Measurements from ENCODE around the gene C1orf116.

Gene C1orf116

DNA sequence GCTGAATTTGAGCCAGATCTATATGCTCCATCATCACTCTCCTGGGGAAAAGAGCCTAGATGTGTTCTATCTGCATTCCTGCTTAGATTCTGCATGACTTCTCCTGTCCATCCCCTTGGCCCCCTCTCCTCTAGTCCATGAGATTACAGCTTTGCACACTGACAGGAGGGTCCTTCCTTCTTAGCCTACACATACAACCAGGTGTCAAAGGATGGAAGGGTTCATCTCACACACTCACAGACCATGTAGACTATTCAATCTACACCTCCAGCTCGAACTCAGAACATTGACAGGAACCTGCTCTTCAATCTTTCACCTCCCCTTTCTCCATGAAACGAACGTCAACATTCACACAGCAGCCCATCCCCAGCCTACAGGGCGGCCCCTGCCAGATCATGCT is 13.8 kb downstream of the C1orf116 start:
- no peak for DNase-seq

DNA sequence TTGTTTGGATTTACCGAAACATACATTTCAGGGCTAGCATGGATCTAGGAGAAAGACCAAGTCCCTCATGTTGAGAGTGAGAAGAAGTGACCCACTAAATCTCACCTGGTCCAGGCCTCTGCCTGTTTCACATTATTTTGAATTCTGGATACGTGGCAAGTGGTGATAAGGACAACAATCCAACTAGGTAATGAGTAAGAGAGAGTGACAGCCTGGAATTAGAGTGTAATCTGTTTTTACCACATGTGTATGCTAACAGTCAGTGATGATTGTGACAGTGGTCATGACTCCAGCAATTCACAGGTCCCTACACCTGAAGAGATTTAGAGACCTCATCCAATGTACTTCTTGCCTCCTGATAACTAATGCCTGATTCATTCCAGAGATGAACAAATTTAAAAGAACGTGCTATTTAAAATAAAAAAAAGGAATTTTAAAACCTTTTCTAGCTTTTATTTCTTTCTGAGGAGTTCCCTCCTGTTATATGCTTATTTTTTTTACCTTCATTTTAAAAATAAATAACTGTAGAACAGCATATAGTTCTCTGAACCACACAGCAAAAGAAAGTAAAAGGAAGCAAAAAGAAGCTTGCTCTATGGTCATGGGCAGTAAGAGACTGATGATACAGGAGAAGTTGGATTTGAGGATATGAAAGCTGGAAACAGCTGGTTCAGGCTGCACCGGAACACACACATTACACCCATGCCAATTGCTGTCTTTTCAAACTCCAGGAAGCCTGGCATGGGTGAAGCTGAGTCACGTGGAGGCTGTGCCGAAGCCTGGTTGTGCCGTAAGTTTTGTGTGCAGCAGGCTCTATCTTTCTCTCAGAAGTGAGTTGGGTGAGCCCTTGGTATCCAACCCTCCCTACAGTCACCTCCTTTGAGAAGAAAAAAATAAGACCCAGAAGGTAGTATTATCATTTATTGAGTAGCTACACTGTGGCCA is 14.7 kb downstream of the C1orf116 start:
- DNase-seq: no peak

DNA sequence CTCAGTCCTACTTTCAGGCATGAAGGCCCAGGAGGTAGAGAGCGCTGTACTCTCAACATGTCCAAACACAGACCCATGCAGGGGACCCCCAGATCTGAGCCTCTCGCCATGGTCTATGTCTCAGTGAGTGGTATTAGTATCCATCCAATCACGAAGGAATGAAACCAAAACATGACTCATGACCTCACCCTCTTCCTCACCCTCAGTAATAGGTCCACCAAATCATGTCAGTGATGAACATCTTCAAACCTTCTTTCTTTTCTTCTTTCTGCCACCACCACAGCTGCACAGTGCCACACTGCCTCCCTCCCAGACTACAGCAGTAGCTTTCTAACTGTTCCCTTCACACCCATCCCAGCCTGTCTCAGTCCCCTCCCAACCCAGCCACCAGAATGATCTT is 16.8 kb downstream of the C1orf116 start:
- no peak for DNase-seq

DNA sequence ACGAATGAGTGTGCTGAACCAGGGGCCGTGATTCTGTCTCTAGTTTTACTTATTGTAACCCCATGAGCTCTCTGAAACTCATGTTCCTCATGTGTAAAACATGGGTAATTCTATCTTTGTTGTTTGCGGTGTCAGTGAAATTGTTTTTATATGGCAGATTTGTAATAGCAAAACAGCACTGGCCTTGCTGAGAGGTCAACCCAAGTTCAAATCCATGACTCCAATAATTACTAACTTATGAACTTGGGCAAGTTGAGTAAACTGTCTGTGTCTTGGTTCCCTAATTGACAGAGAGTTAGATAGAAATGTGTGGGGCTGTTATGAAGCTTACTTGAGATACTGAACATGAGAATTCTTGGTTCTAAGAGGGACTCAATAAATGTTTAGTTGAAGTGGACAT is 17.8 kb downstream of the C1orf116 start:
- no peak for DNase-seq

DNA sequence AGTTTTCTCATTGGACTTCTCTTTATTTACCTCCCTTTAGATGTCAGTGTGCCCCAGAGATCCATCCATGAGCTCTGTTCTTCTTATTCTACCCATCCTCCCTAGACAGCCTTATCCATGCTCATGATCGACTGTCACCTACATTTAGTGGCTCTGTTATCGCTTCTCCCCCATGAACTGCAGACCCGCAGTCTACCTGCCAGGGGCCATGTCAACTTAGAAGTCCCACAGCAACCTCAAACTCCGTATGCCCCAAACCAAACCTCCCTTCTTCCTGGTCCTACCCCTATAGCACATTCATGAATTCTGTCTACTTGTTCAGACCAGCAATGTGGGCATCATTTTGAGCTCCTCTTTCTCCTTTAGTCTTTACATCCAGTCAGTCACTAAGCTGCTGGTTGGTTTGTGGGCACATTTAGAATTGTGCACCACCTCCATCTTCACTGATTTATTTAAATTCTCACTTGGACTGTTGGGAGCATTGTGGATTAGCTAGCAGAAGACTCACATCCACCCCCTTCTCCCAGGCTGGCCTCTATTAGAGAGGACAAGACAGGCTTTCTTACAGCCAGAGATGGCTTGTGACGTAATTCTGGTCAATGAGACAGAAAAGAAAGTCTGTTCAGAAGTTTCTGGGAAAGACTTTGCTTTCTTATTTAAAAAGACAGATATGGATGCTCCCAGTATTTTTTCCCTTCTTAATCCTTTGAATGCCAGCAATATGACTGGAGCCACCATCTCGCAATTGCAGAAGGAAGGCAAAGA is 19.1 kb downstream of the C1orf116 start:
- DNase-seq: no peak

DNA sequence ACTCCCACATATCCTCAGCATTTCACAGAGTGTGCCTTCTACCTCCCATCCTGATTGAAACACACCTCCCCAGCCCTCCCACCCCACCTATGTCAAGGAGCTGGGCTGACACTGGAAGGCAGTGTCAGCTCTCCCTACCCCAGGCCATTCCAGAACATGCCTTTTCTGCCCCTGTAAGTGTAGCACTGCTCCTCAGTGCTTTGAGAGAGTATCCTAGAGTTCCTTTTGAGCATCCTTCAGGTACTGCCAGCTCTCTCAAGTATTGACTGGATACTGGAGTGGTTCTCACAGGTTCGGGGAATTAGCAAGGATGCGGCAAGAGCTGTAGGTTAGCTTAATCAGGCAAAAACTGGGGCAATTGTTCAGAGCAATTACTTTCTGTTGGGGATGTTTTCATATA is 21.8 kb downstream of the C1orf116 start:
- no peak for DNase-seq

DNA sequence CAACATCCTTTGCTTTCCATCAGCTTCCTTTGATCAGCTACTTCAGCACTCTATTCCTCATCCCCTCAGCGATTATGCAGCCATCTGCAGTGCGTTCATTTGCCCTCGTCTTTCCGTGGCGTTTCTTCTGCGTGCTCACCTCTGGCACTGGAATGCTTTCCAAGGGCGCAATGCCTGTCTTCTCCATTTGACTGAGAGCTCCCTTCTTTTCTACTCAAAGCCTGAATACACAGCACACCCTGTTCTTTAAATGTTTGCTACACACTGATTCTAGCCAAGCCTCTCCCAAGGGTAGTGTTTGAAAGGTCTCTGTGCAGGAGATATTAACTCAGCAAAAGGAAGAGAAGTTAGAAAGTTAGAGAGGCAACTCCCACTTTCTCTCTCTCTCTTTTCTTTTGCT is 22.6 kb downstream of the C1orf116 start:
- DNase-seq: no peak

DNA sequence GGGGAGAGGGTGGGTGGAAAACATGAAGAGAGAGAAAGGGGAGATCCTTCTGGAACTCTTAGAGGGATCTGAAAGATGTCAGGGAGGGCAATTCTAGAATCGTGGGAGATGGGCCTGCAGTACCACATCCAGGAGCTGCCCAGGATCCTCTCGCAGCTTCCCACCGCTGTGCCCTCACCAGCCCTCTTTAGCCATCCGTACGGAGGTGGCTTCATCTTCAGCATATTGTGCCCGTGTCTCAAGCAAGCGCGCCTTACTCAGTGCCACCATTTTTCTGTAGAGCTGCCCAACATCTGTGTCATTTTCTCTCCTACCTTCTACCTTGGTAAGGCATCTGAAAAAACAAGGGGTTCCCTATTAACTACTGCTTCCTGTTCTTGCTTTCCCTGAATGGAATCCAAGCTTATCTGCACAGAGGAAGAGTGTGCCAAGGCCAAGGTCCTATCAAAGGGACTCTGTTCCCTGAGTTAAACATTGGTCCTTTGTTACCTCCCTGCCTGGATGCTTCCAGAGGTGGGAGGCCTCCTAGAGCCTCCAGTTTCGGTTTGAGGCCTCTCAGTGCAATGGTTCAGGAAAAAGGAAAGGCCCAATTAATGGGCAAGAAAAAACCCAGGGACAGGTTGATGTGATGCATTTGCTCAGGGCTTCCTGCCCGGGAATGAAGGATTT is 23.2 kb downstream of the C1orf116 start:
- no peak for DNase-seq

DNA sequence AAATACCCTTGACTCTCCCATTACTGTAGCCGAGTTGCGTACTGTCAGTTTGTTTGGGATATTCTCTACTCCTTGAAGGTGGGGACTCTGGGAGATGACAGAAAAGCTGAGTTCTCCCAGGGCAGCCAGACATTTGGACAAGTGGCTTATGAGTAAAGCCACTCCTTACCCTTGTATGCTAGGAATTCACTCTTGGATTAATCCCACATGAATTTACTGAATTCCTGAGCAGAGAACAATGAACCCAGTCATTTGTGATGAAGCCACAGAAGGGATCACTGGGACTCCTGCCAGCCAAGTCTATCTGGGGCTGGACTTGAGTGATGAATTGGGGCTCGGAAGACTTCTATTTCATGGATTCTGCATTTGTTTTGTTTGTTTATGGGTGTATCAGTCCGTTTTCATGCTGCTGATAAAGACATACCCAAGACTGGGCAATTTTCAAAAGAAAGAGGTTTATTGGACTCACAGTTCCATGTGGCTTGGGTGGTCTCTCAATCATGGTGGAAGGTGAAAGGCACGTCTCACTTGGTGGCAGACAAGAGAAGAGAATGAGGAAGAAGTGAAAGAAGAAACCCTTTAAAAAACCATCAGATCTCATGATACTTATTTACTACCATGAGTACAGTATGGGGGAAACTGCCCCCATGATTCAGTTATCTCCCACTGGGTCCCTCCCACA is 25.1 kb downstream of the C1orf116 start:
- no peak for DNase-seq

DNA sequence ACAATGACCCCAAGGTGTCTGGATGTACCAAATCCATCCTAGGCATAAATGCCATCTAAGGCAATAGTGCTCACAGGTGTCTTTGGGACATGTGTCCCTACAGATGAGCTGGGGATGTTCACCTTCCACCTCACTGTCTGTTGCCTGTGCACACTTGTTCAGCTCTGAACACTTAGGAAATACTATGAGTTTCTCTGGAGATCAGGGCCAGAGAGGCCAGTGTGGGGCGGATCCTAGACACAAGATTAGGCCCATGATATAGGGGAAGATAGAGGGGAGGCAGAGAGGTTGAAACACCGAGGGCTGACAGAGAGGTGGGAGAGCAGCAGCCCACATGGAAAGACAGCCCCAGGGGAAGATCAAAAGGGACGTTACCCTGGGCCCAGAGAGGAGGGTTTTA is 25.6 kb downstream of the C1orf116 start:
- no peak for DNase-seq

DNA sequence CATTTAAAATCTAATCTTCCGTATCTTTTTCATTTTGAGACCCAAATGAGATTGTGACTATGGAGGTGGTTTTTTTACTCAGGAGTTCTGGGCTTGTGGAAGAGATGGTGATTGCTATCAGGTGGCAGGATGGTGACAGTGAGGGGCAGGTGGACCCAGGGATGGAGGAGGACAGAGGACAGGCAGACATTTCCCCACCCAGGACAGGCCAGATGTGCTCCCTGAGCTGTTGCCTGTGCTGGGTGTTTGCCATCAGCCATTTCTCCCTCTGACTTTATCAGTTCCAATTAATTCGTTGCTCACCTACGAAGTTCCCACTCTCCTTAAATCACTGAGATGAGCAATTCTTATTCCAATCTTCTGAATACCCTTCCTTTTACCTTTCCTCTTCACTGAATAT is 26.5 kb downstream of the C1orf116 start:
- no peak for DNase-seq

DNA sequence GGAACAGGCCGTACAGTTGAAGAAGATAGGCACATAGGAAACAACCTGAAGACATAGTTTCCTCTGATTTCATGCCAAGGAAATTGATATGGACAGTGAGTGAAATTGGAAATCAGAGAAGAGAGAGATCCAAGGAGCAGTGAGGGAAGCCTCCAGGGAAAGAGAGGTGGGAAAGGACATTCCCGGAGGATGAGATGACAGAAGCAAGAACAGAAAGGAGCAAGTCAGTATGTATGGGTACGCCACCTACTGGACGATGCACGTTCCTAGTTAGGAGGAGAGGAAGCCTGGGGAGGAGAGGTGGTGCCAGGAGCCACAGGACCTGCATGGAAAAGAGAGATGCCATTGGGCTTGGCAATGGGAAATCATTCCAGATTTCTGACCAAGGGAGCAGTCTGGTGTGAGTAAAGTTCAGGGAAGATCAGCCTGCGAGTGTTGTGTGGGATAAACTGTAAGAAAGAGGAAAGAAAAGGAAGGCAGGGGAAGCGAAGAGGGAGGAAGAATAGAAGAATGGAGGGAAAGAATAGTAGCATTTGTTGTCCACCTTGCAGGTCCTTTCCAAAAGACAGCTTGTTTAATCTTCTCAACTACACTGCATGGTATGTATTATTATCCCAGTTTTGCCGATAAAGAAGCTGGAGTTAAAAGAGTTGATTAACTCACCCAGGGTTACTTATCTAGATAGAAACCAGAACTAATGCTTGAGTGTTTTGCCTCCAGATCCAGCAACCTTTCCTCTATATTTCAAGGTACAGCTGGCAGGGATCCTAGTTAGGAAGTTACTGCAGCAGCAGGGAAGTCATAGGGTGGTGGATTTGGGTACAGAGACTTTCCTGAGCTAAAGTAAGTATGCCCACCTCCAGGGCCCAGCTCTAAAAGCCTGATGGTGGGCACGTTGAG is 27.4 kb downstream of the C1orf116 start:
- no peak for DNase-seq

DNA sequence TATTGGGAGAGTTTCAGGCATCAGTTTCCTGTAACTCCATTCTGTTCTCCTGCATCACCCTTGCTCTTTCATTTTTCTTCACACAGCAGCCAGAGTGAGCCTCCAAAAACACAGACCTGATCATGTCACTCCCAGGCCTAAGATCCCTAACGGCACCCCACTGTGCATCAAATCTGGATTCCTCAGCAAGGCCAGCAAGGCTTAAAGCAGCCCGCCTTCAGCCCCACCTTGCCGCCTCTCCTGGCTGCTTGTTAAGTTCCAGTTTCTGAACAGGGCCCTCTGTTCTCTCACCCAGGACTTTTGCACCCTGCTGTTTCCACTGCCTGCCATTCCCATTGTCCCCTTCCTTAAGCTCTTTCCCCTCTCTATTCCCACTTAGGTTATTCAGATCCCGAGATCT is 29.3 kb downstream of the C1orf116 start:
- DNase-seq: no peak

DNA sequence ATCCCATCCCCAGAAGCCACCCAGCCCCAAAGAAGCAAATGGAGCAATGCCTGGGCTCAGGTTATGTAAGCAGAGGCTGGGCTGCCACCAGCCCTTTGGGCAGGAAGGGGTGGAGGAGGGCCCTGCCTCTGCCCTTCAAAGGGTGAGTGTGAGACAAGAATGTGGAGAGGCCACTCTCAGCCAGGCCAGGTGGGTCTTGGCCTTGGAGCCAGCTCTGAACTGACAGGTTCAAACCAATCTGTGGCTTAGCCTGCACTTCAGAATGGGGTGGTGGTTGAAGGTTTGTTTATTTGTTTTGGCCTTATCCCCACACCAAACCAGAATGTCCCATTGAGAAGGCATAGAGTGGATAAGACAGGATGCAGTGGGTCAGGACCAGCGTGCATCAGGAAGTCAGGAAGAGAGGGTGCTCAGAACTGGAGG is 29.8 kb downstream of the C1orf116 start:
- no peak for DNase-seq

DNA sequence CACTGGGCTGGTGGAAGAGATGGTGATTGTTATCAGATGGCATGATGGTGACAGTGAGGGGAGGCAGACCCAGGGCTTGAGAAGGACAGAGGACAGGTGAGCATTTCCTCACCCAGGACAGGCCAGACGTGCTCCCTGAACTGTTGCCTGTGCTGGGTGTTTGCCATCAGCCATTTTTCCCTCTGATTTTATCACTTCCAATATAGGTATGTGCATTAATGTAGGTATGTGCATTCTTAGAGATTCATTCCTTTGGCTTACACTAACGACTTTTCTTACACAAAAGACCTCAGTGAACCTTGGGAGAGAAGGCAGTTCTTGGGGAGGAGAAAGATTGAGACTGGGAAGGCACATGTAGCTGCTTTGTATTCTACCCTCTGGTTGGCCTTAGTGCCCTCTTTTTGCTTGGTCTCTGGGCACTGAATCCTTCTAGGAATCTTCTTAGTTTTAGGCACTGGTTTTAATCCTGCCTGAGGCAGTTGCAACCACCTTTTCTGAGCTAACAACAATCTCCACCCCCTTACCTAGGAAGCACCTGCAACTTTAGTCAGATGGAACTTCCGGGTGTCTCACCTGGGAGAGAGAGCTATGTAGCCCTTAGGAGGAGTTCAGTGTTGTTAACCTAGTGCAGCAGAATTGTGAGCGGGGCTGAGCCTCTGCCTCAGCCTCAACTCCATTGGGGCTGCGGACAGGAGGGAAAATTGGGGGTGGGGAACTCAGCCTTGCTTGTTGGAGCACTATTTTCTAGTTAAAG is 30.9 kb downstream of the C1orf116 start:
- DNase-seq: no peak

DNA sequence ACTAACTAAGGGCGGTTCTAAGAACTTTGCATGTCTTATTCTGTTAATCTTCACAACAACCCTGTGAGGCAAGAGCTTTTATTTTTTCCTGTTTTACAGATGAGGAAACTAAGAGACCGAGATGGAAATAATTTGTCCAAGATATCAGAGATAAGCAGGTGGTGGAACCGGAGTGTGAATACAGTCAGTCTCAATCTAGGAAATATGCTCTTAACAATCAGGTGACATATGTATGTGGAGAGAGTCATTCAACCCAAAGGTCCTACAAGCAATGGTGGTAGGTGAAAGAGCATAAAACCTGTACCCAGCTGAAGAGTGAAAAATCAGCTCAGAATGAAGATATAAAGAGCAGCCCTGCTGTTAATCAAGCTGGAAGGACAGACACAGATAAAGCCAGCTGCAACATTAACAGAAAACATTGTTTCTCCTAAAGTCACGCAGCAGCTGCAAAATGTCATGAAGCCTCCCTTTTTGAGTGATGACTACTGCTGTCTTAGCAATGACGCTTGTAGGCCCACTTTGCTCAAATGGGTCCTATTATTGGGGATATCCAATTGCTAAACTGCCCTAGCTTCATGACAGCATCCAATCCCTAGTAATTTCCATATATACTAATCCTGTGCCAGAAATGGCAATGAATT is 31.8 kb downstream of the C1orf116 start:
- DNase-seq: no peak

DNA sequence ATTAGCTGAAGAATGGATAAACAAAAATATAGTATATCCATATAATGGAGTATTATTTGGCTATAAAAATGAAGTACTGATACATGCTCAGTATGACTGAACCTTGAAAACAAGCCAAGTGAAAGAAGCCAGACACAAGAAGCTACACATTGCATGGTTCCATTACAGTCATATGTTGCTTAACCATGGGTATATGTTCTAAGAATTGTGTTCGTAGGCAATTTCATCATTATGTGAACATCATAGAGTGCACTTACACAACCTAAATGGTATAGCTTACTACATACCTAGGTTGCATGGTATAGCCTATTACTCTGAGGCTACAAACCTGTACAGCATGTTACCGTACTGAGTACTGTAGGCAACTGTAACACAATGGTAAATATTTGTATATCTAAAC is 33.7 kb downstream of the C1orf116 start:
- DNase-seq: no peak

DNA sequence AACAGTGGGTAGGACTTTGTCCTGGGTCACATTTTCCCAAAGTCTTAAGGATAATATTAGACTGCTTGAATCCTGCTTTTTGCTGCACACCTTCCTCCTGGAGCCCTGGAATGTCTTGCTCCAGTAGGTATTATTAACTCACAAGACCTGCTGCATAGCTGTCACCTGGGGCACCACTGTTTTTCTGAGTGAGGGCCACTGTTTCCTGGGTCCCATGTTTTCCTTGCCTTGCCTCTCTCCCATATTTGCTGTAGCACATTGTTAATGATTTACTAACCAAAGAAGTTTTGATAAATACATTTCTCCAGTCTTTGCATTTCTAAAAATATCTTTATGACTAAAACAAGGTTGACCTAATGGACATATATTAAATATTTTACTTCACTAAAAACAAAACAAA is 39.8 kb downstream of the C1orf116 start:
- no peak for DNase-seq

DNA sequence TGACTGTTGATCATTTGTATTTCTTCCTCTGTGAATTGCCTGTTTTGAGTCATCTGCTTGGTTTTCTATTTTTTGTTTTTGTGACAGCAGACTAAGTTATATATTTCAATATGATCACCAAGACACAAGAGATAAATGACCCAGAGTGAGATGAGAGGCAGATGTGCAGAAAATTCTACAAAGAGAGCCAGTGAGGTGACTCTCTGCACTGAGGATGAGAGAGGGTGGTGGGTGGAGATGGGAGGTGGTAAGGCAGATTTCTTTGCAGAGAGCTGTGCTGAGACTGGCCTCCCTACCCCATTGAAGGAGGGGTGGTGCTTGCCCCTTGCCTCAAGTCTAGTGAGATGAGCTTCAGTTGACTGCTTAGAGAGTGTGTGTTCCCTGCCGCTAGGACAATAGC is 44.7 kb downstream of the C1orf116 start:
- DNase-seq: no peak

DNA sequence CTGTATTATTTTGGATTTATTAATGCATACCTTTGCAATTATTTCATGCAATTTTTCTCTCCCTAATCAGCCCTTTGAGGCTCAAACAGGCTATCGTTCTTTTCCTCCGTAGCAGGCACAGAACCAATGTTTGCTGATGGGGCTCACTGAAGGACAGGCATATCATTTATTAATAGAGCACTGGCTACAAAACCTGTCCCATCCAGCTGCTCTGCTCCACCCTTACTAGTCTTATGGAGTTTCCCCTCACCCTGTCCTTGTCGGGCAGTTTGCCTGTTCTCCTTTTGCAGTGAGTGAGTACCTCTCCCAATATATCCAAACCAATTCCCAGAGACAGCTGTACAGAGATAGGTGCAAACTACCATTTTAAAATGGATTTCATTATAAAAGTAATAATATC is 45.7 kb downstream of the C1orf116 start:
- no peak for DNase-seq

DNA sequence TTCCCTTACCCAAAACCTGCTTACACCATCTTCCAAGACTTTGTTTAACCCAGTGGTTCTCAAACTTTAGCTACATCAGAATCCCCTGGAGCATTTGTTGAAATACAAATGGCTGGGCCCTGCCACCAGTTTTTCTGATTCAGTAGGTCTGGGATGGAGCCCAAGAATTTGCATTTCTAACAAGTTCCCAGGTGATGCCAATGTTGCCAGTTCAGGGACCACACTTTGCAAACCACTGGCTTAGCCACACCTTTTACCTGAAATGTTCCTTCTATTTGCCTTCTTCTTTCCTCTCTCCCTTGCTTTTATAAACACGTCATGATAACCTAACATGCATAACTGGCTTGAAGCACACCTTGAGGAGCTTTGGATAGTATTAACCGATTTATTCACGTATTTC is 46.2 kb downstream of the C1orf116 start:
- no peak for DNase-seq

Measured in cerebellar nuclear complex (tissue), 1 donor.